HG02610 (cell line): ENCODE data around the gene EEA1.
"Not testable (repeated sequence)": the region's sequence is repeated elsewhere in the genome, so short reads cannot be mapped to it uniquely, and the experiment has no call there.

Source experiments
- ATAC-seq: cut with Tn5 transposase; IDR thresholded peaks from one replicate; pipeline ENCODE4 v1.9.1; 2021; ENCODE audit warnings: mild to moderate bottlenecking, moderate library complexity; ENCODE audit not compliant: unreplicated experiment

The EEA1 gene

DNA sequence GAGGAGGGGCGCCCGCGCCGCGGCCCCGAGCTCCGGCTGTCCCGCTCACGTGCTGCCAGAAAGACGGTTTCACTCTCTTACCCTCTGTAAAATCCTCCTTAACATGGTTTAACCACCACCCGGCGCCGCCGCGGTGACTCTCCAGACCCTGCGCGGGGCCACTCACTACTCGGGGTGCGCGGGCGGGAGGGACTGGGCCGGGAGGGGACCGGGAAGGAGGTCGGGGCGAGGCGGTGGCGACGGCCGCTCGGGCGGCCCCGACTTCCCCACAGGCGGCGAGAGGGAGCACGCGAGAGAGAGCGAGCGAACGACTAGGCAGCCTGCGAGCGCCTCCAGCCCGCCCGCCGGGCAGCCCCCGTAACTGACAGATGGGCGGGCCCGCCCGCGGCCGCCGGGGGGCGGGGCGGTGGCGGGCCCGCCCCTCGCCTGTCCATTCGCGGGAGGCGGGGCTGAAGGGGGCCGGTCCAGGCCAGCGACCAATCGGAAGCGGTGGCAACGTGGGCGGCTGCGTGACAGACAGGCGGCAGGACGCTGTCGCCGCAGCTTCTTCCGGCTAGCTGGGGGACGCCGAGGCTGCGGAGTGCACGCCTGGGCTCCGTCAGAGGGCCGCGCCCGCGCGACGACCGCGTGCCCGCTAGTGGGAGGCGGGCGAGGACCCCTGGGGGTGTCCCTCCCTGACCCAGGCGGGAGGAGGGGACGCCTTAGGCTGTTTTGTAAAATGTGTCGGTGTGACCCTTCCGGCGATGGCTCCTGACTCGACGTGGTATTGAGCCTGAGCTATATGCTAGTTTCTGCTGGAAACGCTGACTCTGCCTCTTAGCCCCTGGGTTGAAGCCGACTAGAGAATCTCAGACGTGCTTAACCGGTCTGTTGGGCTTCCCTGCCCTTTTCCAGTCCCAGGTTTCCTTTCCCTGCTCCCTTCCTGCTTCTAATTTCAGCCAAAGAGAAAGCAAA is at the start of gene EEA1:
TSS of gene EEA1 (minus strand) at position 334 of the 954 bp plus-strand sequence. CDS start at position 105, 229 bp downstream.
- ATAC-seq: peak; percentile 90

DNA sequence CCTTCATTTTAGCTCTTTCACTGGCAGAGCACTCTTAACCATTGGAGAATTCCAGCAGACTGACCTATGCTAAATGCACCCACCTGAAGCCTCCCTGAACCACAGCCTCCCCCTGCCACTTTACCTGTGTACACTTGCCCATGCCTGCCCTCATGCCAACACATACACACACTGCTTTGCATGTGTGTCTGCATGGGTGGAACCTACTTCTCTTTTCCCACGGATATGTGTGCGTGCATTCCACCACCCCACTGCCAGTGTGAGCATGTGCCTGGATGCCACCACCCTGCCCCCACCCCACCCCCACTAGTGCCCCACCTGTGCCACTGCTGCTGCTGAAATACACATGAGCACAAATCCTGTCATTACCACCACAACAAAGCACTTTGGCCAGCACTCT is 49.5 kb upstream of the EEA1 start:
- ATAC-seq: no peak

DNA sequence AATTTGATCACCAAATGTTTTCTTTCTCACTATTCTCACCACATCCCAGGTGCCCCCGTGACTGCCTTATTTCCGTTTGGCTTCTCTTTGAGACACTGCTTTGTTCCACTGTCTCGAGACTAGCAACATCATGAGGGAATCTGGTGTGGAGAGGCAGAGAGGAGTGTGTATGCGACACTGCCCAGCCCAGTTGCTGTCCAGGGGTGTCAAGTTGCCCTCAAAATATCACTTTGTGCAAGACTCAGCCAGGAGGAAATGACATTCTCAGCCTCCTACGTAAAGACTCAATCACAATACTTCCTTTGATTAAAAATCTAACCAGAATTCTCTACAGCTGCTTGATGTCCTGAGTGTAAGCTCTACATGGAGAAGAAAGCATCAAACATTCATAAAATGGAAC is 48.2 kb upstream of the EEA1 start:
- ATAC-seq: no peak

DNA sequence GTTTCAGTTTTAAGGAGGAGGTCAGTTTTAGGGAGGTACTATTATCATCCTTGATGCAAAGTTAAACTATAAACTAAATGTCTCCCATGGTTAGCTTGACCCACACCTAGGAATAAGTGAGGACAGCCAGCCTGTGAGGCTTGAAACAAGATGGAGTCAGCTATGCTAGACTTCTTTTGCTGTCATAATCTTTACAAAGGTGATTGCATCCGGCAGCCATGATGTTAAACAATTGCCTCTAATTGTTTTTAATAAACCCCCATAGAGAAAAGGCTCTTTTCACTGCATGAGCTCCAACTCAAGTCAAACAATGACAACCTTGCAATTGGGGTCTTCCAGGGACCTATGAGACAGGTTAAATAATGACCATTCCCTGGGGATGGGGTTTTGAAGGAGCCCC is 45.7 kb upstream of the EEA1 start:
- no peak for ATAC-seq

DNA sequence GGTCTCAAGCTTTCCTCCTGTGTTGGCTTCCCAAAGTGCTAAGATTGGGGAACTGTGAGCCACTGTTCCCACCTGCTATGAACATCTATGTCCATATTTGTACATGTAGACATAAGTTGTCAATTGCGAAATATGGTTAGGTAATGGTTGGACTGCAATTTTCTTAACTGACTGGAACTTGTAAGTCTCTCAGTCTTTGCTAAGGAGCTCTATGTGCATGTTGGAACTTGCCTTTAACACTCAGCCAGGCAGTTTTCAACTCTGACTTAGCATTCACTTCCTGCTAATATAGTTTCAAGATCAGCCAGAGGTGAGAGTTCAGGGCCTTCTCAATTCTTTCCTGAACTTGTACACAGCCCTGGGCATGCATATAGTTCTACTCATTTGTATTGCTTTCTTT is 44.5 kb upstream of the EEA1 start:
- peak; percentile 38 for ATAC-seq

DNA sequence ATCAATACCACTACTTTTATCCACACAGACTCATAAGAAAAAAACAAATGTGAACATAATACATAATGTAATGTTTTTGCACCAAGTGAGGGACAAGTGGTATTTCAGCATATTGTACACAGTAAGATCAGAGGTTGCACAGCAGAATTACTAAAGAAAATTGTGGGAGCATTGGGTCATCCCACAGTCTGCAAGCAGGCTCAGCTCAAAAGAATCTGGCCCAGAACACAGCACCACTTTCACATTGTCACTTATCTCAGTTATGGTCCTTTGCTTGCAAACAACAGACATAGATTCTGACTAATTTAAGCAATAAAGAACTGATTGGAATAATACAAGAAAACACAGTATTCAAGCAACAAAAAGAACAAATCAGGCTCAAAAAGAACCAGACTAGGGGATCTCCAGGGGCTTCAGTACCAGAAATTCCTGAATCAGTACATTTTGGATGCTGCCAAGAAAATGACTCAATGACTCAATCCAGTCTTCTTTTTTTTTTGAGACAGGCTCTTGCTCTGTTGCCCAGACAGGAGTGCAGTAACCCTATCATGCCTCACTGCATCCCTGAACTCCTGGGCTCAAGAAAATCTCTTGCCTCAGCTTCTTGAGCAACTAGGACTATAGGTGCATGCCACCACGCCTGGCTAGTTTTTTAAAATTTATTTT is 42.9 kb upstream of the EEA1 start:
- peak; percentile 34 for ATAC-seq

DNA sequence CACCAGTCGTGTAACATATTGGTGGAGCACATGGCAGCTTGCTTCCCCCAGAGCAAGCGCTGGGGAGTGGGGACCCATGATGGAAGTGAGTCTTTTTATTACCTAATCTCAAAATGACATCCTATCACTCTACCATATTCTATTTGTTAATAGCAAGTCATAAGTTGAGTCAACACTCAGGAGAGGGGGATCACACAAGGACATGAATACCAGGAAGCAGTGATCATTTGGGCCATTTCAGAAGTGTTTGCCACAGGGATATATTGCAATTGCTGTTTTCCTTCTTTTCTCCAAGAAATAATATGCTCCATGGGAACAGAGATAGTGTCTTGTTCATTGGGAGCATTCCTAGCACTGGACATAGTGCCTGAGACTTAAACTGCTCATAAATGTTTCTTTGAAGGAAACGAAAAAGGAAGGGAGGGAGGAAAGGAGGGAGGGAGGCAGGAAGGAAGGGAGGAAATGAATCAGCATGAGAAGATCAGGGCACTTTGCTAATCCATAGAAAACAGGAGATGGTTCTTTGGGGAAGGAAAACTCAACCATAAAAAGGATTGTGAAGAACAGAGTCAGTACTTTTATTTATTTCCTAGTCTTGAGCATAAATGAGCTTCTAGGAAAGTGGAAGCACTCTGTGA is 39.2 kb upstream of the EEA1 start:
- no peak for ATAC-seq

DNA sequence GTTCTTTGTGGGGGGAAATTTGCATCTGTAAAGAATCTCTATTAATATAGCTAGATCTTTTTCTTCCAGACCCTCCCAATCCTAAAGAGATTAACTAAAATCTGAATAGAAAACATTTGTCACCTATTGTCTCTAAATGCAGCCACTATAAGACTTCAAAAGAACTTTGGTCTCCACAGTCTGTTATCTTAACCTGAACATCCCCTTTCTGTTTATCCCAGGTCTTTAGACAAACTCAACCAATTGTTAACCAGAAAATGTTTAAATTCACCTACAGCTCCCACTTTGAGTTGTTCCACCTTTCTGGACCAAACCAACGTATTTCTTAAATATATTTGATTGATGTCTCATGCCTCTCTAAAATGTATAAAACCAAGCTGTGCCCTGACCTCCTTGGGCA is 35.3 kb upstream of the EEA1 start:
- not testable (repeated sequence) for ATAC-seq

DNA sequence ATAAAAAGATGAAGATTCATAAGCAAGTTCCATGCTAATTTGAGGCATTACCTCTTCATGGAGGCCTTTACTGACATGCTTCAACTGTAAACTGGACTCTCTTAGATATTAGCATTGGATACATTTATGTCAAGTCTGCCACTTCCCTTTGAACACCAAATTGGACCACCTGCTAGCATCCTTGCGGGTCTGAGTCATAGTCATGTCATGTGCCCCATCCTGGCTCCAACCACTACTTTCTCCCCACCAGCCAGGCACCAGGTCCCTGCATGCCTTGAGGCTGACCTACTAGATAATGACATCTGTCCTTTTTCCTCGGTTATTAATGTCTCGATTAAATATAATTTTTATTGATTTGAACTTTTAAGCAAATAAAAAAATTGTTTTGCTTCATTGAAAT is 32.9 kb upstream of the EEA1 start:
- ATAC-seq: no peak

DNA sequence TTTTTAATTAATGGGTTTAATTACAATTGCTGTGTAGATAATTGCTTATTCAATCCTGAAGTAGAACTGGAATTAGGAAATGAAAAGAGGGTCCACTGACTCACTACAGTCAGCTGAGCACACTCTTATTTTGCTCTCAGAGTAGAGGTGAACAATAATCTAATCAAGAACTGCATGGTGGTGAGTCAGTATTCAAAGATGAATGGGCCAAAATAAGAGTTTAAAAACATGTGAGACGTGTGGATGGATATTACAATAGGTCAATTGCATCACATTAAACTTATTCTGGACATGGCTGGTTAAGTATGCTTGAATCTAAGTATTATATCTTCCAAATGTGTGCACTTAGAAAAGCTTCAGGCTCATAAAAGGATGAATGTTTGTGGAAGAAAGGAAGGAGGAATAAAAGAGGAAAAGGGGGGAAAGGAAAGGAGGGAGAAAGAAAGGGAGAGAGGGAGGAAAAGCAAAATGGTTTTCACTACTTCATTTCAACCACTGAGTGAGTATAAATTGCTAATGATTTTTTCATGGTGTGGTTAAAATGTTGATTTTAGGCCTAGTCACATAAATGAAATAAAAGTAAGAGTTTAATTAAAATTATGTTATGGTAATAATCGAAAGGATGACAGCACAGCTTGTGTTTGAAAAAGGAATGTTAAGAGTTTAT is 27.0 kb upstream of the EEA1 start:
- no peak for ATAC-seq

DNA sequence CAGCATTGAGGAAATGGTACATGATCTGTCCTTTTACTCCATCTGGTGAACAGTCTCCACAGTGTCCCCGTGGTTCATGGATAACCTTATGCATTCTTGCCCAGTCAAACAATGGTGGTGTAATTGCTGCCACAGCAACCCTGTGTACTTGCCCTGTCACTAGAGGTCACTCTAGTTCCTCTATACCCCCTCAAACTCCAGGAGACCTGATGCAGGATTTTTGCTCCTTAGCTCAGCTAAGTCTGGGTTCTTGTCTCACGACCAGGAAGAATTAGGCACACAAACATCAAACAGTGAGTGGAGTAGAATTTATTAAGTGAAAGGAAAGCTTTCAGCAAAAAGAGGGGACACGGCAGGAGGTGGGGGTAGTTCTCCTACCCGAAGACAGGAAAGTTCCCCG is 24.7 kb upstream of the EEA1 start:
- ATAC-seq: no peak

DNA sequence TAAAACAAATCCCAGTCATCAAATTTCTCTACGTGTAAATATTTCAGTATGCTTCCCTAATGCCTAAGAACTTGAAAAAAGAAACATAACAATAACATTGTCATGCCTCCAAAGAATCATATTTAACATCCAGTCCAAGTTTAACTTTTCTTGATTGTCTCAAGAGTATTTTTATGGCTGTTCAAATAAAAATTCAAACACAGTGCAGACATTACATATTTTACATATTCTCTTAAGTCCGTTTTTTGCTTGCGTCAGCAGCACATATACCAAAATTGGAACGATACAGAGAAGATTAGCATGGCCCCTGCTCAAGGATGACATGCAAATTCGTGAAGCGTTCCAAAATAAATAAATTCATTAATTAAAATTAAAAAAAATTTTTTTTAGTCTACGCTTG is 23.3 kb upstream of the EEA1 start:
- no peak for ATAC-seq

DNA sequence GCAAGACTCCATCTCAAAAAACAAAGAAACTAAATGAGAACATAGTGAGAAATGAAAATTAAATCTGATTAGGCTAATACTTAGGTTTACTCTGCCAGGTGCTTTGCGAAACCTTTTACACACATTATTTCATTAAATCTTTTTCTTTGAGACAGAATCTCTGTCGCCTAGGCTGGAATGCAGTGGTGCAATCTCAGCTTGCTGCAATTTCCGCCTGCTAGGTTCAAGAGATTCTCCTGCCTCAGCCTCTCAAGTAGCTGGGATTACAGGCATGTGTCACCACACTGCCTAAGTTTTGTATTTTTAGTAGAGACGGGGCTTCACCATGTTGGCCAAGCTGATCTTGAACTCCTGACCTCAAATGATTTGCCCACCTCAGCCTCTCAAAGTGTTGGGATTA is 21.9 kb upstream of the EEA1 start:
- ATAC-seq: no peak

DNA sequence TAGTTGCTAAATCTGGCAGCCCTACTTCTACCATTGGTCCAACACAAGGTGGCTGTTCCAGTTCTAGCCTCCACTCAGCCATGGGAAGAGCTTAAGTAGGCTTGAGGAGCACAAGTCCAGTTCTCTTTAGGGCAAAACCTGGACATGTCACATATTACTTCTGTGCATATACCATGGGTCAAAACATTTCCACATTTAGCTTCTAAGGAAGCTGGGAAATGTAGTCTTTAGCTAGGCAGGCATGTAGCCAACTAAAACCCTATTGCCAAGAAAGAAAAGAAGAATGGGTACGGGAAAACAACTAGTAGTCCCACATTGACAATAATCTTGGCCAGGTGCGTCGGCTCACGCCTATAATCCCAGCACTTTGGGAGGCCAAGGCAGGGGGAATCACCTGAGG is 20.9 kb upstream of the EEA1 start:
- ATAC-seq: no peak

DNA sequence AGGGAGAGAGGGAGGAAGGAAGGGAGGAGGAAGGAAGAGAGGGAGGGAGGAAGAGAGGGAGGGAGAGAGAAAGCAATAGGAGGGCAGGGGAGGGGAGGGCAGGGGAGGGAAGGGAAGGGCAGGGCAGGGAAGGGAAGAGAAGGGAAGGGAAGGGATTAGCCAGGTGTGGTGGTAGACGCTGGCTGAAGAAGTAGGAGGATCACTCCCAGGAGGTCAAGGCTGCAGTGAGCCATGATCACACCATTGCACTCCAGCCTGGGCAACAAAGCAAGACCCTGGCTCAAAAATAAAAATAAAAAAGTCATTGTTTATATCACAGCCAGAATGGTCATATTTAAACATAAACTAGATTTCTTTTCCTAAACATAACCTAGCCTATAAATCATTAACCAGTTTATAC is 20.4 kb upstream of the EEA1 start:
- ATAC-seq: no peak

DNA sequence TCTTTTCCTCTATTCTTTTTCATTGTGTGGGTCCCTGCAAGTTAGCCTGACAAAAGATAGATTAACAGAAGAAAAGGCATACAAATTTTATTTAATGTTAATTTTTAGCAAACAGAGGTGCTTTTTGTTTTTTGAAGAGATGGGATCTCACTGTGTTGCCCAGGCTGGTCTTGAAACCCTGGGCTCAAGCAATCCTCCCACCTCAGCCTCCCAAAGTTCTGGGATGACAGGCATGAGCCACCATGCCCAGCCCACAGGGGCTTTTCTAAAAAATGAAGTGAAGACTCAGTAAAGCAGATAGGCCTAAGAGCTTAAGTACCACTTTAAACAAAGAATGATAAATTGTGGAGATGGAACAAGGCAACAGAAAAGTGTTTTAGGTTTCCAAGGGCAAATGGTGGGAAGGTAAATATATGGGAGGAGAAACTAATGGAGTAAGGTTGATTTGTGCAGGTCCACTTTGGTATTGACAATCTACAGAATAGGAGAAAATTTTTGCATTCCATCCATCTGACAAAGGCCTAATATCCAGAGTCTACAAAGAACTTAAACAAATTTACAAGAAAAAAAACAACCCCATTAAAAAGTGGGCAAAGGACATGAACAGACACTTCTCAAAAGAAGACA is 18.6 kb upstream of the EEA1 start:
- no peak for ATAC-seq

DNA sequence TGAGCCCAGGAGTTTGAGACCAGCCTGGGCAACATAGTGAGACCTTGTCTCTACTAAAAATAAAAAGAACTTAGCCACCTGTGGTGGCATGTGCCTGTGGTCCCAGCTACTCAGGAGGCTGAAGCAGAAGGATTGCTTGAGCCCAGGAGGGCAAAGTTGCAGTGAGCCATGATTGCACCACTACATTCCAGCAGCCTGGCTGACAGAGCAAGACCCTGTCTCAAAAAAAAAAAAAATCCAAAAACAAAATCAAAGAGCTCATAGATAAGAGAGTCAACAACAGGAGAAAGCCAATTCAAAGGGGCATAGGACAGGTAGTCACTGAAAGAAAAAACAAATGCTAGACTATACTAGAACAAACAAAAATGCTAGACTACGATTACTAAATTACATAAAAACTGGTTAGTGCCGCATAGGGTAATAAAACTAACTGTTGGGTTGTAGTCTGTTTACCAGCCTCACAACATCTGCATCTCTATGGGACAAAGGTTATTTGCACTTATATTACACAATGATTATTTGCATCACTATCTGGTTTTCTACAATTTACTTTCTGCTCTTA is 16.6 kb upstream of the EEA1 start:
- ATAC-seq: no peak

DNA sequence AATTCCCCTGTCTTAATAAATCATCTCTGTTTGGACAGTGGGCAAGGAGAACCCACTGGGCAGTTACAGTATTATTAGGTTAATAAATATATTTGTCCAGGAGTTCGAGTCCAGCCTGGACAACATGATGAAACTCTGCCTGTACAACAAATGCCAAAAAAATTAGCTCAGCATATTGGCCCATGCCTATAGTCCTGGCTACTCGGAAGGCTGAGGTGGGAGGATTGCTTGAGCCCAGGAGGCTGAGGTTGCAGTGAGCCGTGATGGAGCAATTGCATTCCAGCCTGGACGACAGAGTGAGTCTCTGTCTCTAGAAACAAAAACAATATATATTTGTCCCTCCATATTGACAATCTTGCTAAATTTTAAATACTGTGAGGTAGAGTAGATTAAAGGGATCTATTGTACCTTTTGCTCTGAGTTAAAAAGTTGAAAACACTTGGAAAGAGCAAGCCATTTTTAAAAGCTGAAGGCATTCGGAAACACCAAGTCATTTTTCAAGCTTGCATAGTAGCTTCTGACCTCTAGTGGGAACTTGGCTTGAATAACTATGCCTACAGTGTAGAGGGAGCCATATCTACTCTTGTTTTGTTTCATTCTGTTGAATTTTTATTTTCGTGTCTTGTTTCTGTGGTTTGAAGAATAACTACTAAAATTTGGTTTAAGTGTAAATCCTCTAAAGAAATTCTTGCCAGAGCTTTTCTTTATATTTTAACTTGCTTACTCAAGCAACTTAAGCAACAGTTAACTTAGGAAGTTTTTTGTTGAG is 14.6 kb upstream of the EEA1 start:
- no peak for ATAC-seq

DNA sequence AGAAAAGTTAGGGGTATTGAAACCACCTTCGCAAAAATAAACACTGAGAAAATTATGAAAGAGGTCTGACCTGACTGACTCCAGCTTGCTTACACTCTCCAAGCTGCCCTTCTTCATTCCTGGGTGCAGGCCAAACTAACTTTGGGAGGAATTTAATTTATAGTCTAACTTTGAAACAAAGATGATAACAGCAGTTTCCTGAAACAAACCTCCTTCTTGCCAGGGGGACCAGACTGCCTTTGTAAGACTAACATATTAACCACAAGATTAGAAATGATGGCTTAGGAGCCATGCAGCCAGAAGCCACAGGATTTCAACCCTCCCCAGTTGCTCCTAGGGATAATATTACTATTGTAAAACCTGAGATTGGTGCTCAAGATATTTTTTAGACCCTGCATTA is 13.8 kb upstream of the EEA1 start:
- ATAC-seq: no peak

DNA sequence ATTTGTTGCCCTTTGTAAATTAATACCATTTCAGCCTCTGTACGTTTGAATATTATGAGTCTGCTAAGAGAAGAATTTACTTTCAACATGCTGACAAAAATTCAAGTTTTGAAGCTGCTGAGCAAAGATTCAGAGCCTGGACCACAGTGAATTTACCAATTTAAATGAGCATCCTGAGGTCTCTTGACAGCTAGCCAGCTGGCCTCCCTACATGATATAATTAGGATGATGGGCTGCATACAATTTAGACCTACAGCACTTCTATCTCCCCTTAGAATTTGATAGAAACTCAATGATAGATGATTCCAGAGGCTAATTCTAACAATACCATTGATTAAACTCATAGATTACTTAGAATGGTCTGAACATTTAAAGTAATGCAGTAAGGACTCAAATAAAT is 10.0 kb upstream of the EEA1 start:
- no peak for ATAC-seq
